GM12878 (cell line): ENCODE data around the gene CHDH.

Experiments used
- CBX5 ChIP-seq: sonication (generic); IDR thresholded peaks from 2 replicates; pipeline ENCODE4 v1.6.1; 2016; ENCODE audit warnings: low read depth, moderate library complexity, mild to moderate bottlenecking, inconsistent platforms
- FOXM1 ChIP-seq: IDR thresholded peaks from 2 replicates; pipeline ENCODE4 v1.6.1; 2012; ENCODE audit warnings: low read depth, mild to moderate bottlenecking, inconsistent platforms, low read length, moderate library complexity
- HDAC2 ChIP-seq: fragments of 200-600 bp; sonication (generic); IDR thresholded peaks from 2 replicates; pipeline ENCODE4 v1.6.1; 2017
- MYC ChIP-seq: IDR thresholded peaks from 2 replicates; pipeline ENCODE4 v1.6.1; 2011; ENCODE audit warnings: mild to moderate bottlenecking, low read length, moderate library complexity, inconsistent platforms; ENCODE audit not compliant: insufficient read depth, insufficient replicate concordance, insufficient read length, severe bottlenecking
- SREBF1 ChIP-seq: IDR thresholded peaks from 2 replicates; pipeline ENCODE4 v1.6.1; 2012; ENCODE audit warnings: mild to moderate bottlenecking, low read length

- TF ChIP-seq FOXM1 (no peak), HDAC2 (no peak), CBX5 (no peak), MYC (no peak), SREBF1 (no peak)
Observed at GRCh38 chr3:53830944-53831343, 15.3 kb downstream of the CHDH start.
